Thymus (tissue), 11 donors: ENCODE results near the gene FHIT. TPM values are rescaled to one million over a fixed set of nuclear protein-coding genes. Genes with fewer than 3 reads are reported as not detected.

Experiments used
- DNase-seq, 9 donors: peaks; one replicate each; pipeline ENCODE4 v3.0.0-alpha.2; 2013; ENCODE audit warnings: low spot score in 9 of 9, low read depth in 6 of 9, missing footprints in 1 of 9
- H3K27ac ChIP-seq, 2 donors: one replicate each; pipeline ENCODE4 v1.5.1; 2013; ENCODE audit warnings: control low read depth in 1 of 2, low read depth in 1 of 2, low read length in 1 of 2, mild to moderate bottlenecking in 1 of 2, moderate library complexity in 1 of 2
- H3K27me3 ChIP-seq, 2 donors: one replicate each; pipeline ENCODE4 v1.5.1; 2013; ENCODE audit warnings: low read length in 1 of 2; ENCODE audit not compliant: control insufficient read depth in 2 of 2, insufficient read depth in 1 of 2
- H3K36me3 ChIP-seq, 2 donors: one replicate each; pipeline ENCODE4 v1.5.1; 2013; ENCODE audit warnings: low read length in 1 of 2, mild to moderate bottlenecking in 1 of 2, moderate library complexity in 1 of 2; ENCODE audit not compliant: control insufficient read depth in 2 of 2, insufficient read depth in 2 of 2
- H3K4me1 ChIP-seq, 2 donors: one replicate each; pipeline ENCODE4 v1.5.1; 2013; ENCODE audit warnings: low read length in 2 of 2; ENCODE audit not compliant: control insufficient read depth in 2 of 2, insufficient read depth in 2 of 2
- H3K4me3 ChIP-seq, 2 donors: one replicate each; pipeline ENCODE4 v1.5.1; 2013; ENCODE audit warnings: low read length in 2 of 2, control low read depth in 1 of 2, mild to moderate bottlenecking in 1 of 2
- H3K9me3 ChIP-seq, 2 donors: one replicate each; pipeline ENCODE4 v1.5.1; 2013; ENCODE audit warnings: low read length in 1 of 2, mild to moderate bottlenecking in 1 of 2; ENCODE audit not compliant: control insufficient read depth in 2 of 2, insufficient read depth in 1 of 2
- whole genome bisulfite sequencing: extraction: QIAGEN DNeasy Blood & Tissue Kit; methylation state at CpG from one replicate; pipeline ENCODE4 v1.1.7; 2013; 5-methylcytosine and 5-hydroxymethylcytosine counted together
- polyA plus RNA-seq: library from polyadenylated mRNA; stranded (reverse); fragments of 200-250 nt; gene quantifications from one replicate; pipeline ENCODE4 v1.2.3, GENCODE V29; 2013
- total RNA-seq: library from RNA; stranded (reverse); fragments of 120-200 nt; gene quantifications from one replicate; pipeline ENCODE4 v1.2.4, GENCODE V29; 2013
- donor health status: healthy.

The FHIT gene
- total and polyA plus RNA-seq, 2 donors: 9.2 to 13.2 TPM

GRCh38 chr3:60225848-60226247 lies 1025.4 kb downstream of the FHIT start:
- DNase-seq: no peak
- Histone ChIP-seq H3K4me1 (no peaks in the 10 kb centered on the region), H3K36me3 (no peaks in the 10 kb centered on the region), H3K9me3 (no peaks in the 10 kb centered on the region), H3K27me3 (no peaks in the 10 kb centered on the region), H3K27ac (no peak overlapping the region), H3K4me3 (no peak overlapping the region)
- 97% methylated on average over 3 of the region's 3 CpGs for WGBS

GRCh38 chr3:60220768-60221167 lies 1030.5 kb downstream of the FHIT start:
- Histone ChIP-seq H3K4me3 (no peak overlapping the region), H3K36me3 (no peaks in the 10 kb centered on the region), H3K27me3 (no peaks in the 10 kb centered on the region), H3K27ac (no peak overlapping the region), H3K4me1 (no peaks in the 10 kb centered on the region), H3K9me3 (no peaks in the 10 kb centered on the region)
- DNase-seq: no peak
- WGBS: 94% methylated on average over 4 of the region's 4 CpGs

GRCh38 chr3:60219501-60219900 lies 1031.8 kb downstream of the FHIT start:
- Histone ChIP-seq H3K27ac (no peak overlapping the region), H3K9me3 (no peaks in the 10 kb centered on the region), H3K36me3 (no peaks in the 10 kb centered on the region), H3K4me3 (no peak overlapping the region), H3K27me3 (no peaks in the 10 kb centered on the region), H3K4me1 (no peaks in the 10 kb centered on the region)
- DNase-seq: no peak
- WGBS: 98% methylated on average over 2 of the region's 2 CpGs

GRCh38 chr3:60217156-60217911 lies 1033.9 kb downstream of the FHIT start:
- WGBS: 95% methylated on average over 3 of the region's 3 CpGs
- no peaks in the 10 kb centered on the region for H3K9me3 ChIP-seq
- H3K27ac ChIP-seq: no peak overlapping the region
- H3K4me1 ChIP-seq: no peaks in the 10 kb centered on the region
- no peaks in the 10 kb centered on the region for H3K27me3 ChIP-seq
- no peak overlapping the region for H3K4me3 ChIP-seq
- DNase-seq: no peak
- H3K36me3 ChIP-seq: no peaks in the 10 kb centered on the region

- Histone ChIP-seq H3K4me3 (no peak overlapping the region), H3K27me3 (no peaks in the 10 kb centered on the region), H3K36me3 (no peaks in the 10 kb centered on the region), H3K27ac (no peak overlapping the region), H3K9me3 (no peaks in the 10 kb centered on the region), H3K4me1 (no peaks in the 10 kb centered on the region)
- DNase-seq: no peak
- 96% methylated on average over 2 of the region's 2 CpGs for WGBS
These were observed 1034.7 kb downstream of the FHIT start for GRCh38 chr3:60216462-60217075.

GRCh38 chr3:60215946-60216345 lies 1035.3 kb downstream of the FHIT start:
- Histone ChIP-seq H3K9me3 (no peaks in the 10 kb centered on the region), H3K4me1 (no peaks in the 10 kb centered on the region), H3K36me3 (no peaks in the 10 kb centered on the region), H3K27ac (no peak overlapping the region), H3K4me3 (no peak overlapping the region), H3K27me3 (no peaks in the 10 kb centered on the region)
- 94% methylated on average over 1 of the region's 1 CpG for WGBS
- no peak for DNase-seq

- no peak for DNase-seq
- Histone ChIP-seq H3K36me3 (no peaks in the 10 kb centered on the region), H3K27ac (no peak overlapping the region), H3K9me3 (no peaks in the 10 kb centered on the region), H3K4me1 (no peaks in the 10 kb centered on the region), H3K27me3 (no peaks in the 10 kb centered on the region), H3K4me3 (no peak overlapping the region)
- 91% methylated on average over 2 of the region's 2 CpGs for WGBS
These were observed 1043.3 kb downstream of the FHIT start for GRCh38 chr3:60207905-60208304.

- Histone ChIP-seq H3K4me3 (no peak overlapping the region), H3K27me3 (no peaks in the 10 kb centered on the region), H3K27ac (no peak overlapping the region), H3K4me1 (peaks cover 0 to 2% of the 10 kb centered on the region in 2 donors), H3K9me3 (no peaks in the 10 kb centered on the region), H3K36me3 (no peaks in the 10 kb centered on the region)
- DNase-seq: no peak
- WGBS: 91% methylated on average over 2 of the region's 2 CpGs
These were observed 1045.0 kb downstream of the FHIT start for GRCh38 chr3:60206206-60206605.

- H3K27ac ChIP-seq: no peak overlapping the region
- no peak overlapping the region for H3K4me3 ChIP-seq
- DNase-seq: no peak
- no peaks in the 10 kb centered on the region for H3K27me3 ChIP-seq
- WGBS: 65% methylated on average over 3 of the region's 3 CpGs
- peaks cover 0 to 2% of the 10 kb centered on the region in 2 donors for H3K4me1 ChIP-seq
- no peaks in the 10 kb centered on the region for H3K36me3 ChIP-seq
- no peaks in the 10 kb centered on the region for H3K9me3 ChIP-seq
These were observed 1049.1 kb downstream of the FHIT start for GRCh38 chr3:60202052-60202726.
